Progenitor cell of endocrine pancreas (in vitro differentiated cells): ENCODE measurements around the gene SUN1. TPM values are rescaled to one million over a fixed set of nuclear protein-coding genes. Genes with fewer than 3 reads are reported as not detected.
"Not testable (repeated sequence)": the region's sequence is repeated elsewhere in the genome, so short reads cannot be mapped to it uniquely, and the experiment has no call there.

Experiments used
- DNase-seq: peaks from one replicate; pipeline ENCODE4 v3.0.0; 2021; ENCODE audit warnings: low spot score; ENCODE audit not compliant: unreplicated experiment
- H3K27ac Mint-ChIP-seq: 2 replicates; pipeline ENCODE4 v1.8.0; 2021; ENCODE audit warnings: mild to moderate bottlenecking, moderate library complexity, mixed read lengths
- H3K27me3 Mint-ChIP-seq: 2 replicates; pipeline ENCODE4 v1.8.0; 2021; ENCODE audit warnings: mixed read lengths
- H3K36me3 Mint-ChIP-seq: 2 replicates; pipeline ENCODE4 v1.8.0; 2022; ENCODE audit warnings: mixed read lengths; ENCODE audit not compliant: insufficient read depth
- H3K4me1 Mint-ChIP-seq: 2 replicates; pipeline ENCODE4 v1.8.0; 2021; ENCODE audit warnings: low read depth, mixed read lengths
- H3K4me3 Mint-ChIP-seq: 2 replicates; pipeline ENCODE4 v1.8.0; 2021; ENCODE audit warnings: low read depth, mild to moderate bottlenecking, moderate library complexity, mixed read lengths
- H3K9me3 Mint-ChIP-seq: 2 replicates; pipeline ENCODE4 v1.8.0; 2021; ENCODE audit warnings: low read depth, mixed read lengths
- CTCF ChIP-seq: fragments of 200-600 bp; sonication (generic); IDR thresholded peaks from one replicate; pipeline ENCODE4 v1.5.0; 2021; ENCODE audit warnings: antibody characterized with exemption, mild to moderate bottlenecking; ENCODE audit not compliant: unreplicated experiment
- total RNA-seq: library from RNA; stranded (reverse); gene quantifications from 2 replicates; pipeline ENCODE4 v1.2.1, GENCODE V29; 2021

The SUN1 gene
- total RNA-seq, 1 donor from 2014 or later: 152 TPM

- TF ChIP-seq CTCF: no peak
- Mint-ChIP-seq H3K9me3 (no peaks in the 10 kb centered on the region), H3K27me3 (no peaks in the 10 kb centered on the region), H3K4me1 (no peaks in the 10 kb centered on the region), H3K36me3 (peaks cover 34% of the 10 kb centered on the region), H3K27ac (no peak overlapping the region), H3K4me3 (no peak overlapping the region)
- DNase-seq: no peak
Measured at GRCh38 chr7:867406-868188, 35.3 kb downstream of the SUN1 start.

- H3K27me3 Mint-ChIP-seq: no peaks in the 10 kb centered on the region
- H3K9me3 Mint-ChIP-seq: no peaks in the 10 kb centered on the region
- no peak for DNase-seq
- no peak for TF ChIP-seq CTCF
- H3K4me1 Mint-ChIP-seq: no peaks in the 10 kb centered on the region
- no peak overlapping the region for H3K27ac Mint-ChIP-seq
- H3K36me3 Mint-ChIP-seq: peaks cover 35% of the 10 kb centered on the region
- no peak overlapping the region for H3K4me3 Mint-ChIP-seq
Measured at GRCh38 chr7:868189-868486, 35.9 kb downstream of the SUN1 start.

GRCh38 chr7:869348-869747 is 37.1 kb downstream of the SUN1 start:
- DNase-seq: no peak
- H3K9me3 Mint-ChIP-seq: no peaks in the 10 kb centered on the region
- no peak for TF ChIP-seq CTCF
- peaks cover 37% of the 10 kb centered on the region for H3K36me3 Mint-ChIP-seq
- H3K27me3 Mint-ChIP-seq: no peaks in the 10 kb centered on the region
- H3K27ac Mint-ChIP-seq: no peak overlapping the region
- H3K4me3 Mint-ChIP-seq: no peak overlapping the region
- H3K4me1 Mint-ChIP-seq: peaks cover 2% of the 10 kb centered on the region

- H3K36me3 Mint-ChIP-seq: peaks cover 27% of the 10 kb centered on the region
- no peak for TF ChIP-seq CTCF
- DNase-seq: no peak
- no peak overlapping the region for H3K27ac Mint-ChIP-seq
- H3K9me3 Mint-ChIP-seq: no peaks in the 10 kb centered on the region
- H3K27me3 Mint-ChIP-seq: no peaks in the 10 kb centered on the region
- H3K4me3 Mint-ChIP-seq: no peak overlapping the region
- H3K4me1 Mint-ChIP-seq: peaks cover 2% of the 10 kb centered on the region
Measured at GRCh38 chr7:871900-872537, 39.7 kb downstream of the SUN1 start.

GRCh38 chr7:872685-873084 is 40.4 kb downstream of the SUN1 start:
- not testable (repeated sequence) for H3K4me3 Mint-ChIP-seq, H3K27ac Mint-ChIP-seq, DNase-seq, H3K9me3 Mint-ChIP-seq, H3K4me1 Mint-ChIP-seq, H3K27me3 Mint-ChIP-seq
- H3K36me3 Mint-ChIP-seq: peaks cover 24% of the 10 kb centered on the region
